AG04449 (cell line): ENCODE data around the gene HLA-DMB.

Experiments
- CTCF ChIA-PET: fragments of 350-600 bp; formaldehyde crosslinking; extraction: SDS; loops from one replicate; lab custom pipeline; 2021; ENCODE audit warnings: antibody characterized with exemption; lab: Yijun Ruan, JAX
- POLR2A ChIA-PET: fragments of 400-600, 350-600 bp; formaldehyde crosslinking; extraction: SDS; loops from one replicate; lab custom pipeline; 2020; ENCODE audit warnings: antibody characterized with exemption, inconsistent platforms; lab: Yijun Ruan, JAX
- DNase-seq: peaks from one replicate; pipeline ENCODE4 v3.0.0-alpha.2; 2010; ENCODE audit warnings: low read depth, low spot score
- H3K4me3 ChIP-seq: 2 replicates; pipeline ENCODE4 v1.5.1; 2011; ENCODE audit warnings: low read depth, mild to moderate bottlenecking, control low read depth, low read length
- TF ChIP-seq, protein P1 (sequence below): IDR thresholded peaks from one replicate; pipeline ENCODE4 v1.5.1; 2011; ENCODE audit warnings: mild to moderate bottlenecking, moderate library complexity, low read length, control low read depth, inconsistent platforms; ENCODE audit not compliant: insufficient read depth; ENCODE audit errors: missing control alignments

The HLA-DMB gene

DNA sequence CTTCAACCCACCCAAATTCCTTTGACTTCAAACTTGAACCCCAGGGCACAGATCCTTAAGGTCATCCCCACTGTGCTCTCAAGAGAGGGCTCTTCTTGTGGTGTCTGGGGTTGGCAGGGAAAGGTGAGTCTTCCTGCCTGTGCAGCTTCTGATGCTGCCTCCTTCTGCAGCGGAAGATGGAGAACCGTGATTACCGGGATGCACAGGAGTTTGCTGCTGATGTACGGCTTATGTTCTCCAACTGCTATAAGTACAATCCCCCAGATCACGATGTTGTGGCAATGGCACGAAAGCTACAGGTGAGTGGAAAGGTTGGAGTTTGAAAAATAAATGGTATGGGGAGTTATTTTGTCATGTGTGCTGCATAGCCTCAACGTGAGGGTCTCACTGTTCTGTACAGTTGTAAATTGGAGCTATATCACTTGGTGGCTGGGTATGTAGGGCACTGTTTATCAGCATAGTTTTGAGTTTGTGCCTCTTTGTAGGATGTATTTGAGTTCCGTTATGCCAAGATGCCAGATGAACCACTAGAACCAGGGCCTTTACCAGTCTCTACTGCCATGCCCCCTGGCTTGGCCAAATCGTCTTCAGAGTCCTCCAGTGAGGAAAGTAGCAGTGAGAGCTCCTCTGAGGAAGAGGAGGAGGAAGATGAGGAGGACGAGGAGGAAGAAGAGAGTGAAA lies 36.6 kb upstream of the HLA-DMB start:
- H3K4me3 ChIP-seq, result no peak overlapping the region

DNA sequence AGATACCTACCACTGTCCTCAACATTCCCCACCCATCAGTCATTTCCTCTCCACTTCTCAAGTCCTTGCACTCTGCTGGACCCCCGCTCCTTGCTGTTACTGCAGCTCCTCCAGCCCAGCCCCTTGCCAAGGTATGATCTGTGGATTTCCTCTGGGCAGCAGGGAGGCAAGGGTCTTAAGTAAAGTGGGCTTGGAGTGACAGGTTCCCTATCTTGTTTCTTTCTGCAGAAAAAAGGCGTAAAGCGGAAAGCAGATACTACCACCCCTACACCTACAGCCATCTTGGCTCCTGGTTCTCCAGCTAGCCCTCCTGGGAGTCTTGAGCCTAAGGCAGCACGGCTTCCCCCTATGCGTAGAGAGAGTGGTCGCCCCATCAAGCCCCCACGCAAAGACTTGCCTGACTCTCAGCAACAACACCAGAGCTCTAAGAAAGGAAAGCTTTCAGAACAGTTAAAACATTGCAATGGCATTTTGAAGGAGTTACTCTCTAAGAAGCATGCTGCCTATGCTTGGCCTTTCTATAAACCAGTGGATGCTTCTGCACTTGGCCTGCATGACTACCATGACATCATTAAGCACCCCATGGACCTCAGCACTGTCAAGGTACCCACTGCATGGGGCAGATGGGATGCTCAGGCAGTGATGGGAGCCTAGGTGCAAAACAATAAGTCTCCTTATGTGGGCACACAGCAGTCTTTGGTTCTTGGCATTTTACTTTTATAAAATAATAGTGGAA lies 35.7 kb upstream of the HLA-DMB start:
- ChIA-PET POLR2A (interaction anchor here (1.0 to 6.3 kb wide), 2 partner anchors 7 to 9 kb away, joined by 3 to 104 read pairs; no protein-coding TSS in a partner anchor), CTCF (interaction anchor here (1.0 to 13.0 kb wide), 6 partner anchors 9 to 91 kb away, joined by 3 to 142 read pairs (median 12); partner anchors contain the start of gene HLA-DMA)
- TF ChIP-seq, protein P1, sequence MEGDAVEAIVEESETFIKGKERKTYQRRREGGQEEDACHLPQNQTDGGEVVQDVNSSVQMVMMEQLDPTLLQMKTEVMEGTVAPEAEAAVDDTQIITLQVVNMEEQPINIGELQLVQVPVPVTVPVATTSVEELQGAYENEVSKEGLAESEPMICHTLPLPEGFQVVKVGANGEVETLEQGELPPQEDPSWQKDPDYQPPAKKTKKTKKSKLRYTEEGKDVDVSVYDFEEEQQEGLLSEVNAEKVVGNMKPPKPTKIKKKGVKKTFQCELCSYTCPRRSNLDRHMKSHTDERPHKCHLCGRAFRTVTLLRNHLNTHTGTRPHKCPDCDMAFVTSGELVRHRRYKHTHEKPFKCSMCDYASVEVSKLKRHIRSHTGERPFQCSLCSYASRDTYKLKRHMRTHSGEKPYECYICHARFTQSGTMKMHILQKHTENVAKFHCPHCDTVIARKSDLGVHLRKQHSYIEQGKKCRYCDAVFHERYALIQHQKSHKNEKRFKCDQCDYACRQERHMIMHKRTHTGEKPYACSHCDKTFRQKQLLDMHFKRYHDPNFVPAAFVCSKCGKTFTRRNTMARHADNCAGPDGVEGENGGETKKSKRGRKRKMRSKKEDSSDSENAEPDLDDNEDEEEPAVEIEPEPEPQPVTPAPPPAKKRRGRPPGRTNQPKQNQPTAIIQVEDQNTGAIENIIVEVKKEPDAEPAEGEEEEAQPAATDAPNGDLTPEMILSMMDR, result no peak
- DNase-seq, result no peak
- peak overlapping the region; percentile 92 for H3K4me3 ChIP-seq

More for the DNA sequence above, 36.6 kb upstream of the HLA-DMB start:
- TF ChIP-seq, protein P1, result no peak
- no peak for DNase-seq
- POLR2A ChIA-PET, result interaction anchor here (0.5 to 4.2 kb wide), 4 partner anchors 7 to 119 kb away, joined by 3 to 48 read pairs (median 3); partner anchors contain the start of genes BRD2 and HLA-DMA
- CTCF ChIA-PET, result interaction anchor here (0.9 to 13.0 kb wide), 7 partner anchors 8 to 271 kb away, joined by 3 to 142 read pairs (median 20); partner anchors contain the start of genes BRD2 and TAP2

DNA sequence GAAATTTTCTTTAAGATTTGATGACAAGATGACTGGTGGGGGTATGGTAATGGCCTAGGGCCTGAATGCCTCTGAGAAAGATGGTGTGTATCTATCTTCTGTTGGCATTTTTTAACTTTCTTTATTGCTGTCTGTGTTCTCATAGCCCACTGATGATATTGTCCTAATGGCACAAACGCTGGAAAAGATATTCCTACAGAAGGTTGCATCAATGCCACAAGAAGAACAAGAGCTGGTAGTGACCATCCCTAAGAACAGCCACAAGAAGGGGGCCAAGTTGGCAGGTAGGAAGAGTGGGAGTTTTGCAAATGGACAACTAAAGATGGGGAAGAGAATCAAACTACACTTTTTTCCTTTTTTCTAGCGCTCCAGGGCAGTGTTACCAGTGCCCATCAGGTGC lies 35.1 kb upstream of the HLA-DMB start:
- CTCF ChIA-PET, result interaction anchor here (1.0 to 13.0 kb wide), 6 partner anchors 9 to 90 kb away, joined by 3 to 142 read pairs (median 12); partner anchors contain the start of gene HLA-DMA
- TF ChIP-seq, protein P1, result no peak
- H3K4me3 ChIP-seq, result peak overlapping the region; percentile 92
- no peak for DNase-seq
- POLR2A ChIA-PET, result interaction anchor here (1.0 to 6.3 kb wide), 2 partner anchors 8 to 9 kb away, joined by 3 to 104 read pairs; no protein-coding TSS in a partner anchor

DNA sequence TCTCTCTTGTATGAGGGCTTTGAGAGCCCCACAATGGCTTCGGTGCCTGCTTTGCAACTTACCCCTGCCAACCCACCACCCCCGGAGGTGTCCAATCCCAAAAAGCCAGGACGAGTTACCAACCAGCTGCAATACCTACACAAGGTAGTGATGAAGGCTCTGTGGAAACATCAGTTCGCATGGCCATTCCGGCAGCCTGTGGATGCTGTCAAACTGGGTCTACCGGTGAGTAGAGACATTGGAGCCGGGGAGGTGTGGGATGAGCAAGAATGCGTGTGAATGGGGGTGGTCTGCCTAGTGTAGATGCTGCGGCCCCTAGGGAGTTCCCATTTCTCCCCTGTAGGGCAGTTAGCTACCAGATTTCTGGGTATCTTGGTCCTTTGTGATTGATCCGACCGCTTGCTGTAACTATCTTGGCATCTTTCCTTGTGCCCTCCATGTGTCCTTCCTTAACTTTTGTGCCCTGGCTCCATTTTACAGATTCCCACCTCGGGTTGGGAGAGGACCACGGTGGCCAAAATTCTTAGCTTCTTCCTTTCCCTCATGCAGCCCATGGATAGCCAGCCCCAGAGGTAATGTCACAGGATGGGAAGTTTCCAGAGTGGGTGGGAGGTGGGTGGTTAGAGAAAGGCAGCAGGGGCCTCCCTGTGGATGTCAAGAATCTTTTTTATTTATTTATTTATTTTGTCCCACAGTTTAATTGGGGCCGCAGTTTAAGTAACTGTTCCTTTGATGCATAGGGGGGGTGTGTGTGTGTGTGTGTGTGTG lies 33.9 kb upstream of the HLA-DMB start:
- POLR2A ChIA-PET, result interaction anchor here (1.8 to 6.3 kb wide), 3 partner anchors 9 to 137 kb away, joined by 10 to 104 read pairs (median 38); partner anchors contain the start of gene TAP2
- H3K4me3 ChIP-seq, result peak overlapping the region; percentile 92
- CTCF ChIA-PET, result interaction anchor here (0.6 to 13.0 kb wide), 7 partner anchors 10 to 273 kb away, joined by 3 to 142 read pairs (median 6); partner anchors contain the start of gene HLA-DMA
- no peak for DNase-seq
- TF ChIP-seq, protein P1, result no peak

DNA sequence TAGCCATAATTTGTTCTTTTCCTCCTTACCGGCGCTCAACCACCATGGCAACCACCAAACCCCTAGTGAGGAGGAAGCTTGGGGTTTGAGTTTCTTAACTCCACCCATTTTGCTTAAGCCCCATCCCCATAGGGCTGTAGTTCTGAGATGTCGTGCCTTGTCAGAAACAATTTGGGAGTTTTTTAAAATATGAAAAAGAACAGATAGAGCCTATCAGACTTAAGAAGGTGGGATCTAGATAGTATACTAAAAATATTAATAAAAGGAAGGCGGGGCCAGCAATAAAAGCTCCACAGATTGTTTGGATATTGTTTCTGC lies 33.1 kb upstream of the HLA-DMB start:
- TF ChIP-seq, protein P1, result no peak
- peak overlapping the region; percentile 92 for H3K4me3 ChIP-seq
- DNase-seq, result no peak
- CTCF ChIA-PET, result interaction anchor here (1.1 to 13.0 kb wide), 7 partner anchors 11 to 274 kb away, joined by 3 to 142 read pairs (median 6); partner anchors contain the start of genes HLA-DMA and TAP2
- POLR2A ChIA-PET, result interaction anchor here (1.2 to 6.3 kb wide), 5 partner anchors 10 to 275 kb away, joined by 3 to 104 read pairs (median 38); partner anchors contain the start of gene TAP2
